Measurements from ENCODE around the gene C22orf39. TPM values are rescaled to one million over a fixed set of nuclear protein-coding genes. Genes with fewer than 3 reads are reported as not detected.

Gene C22orf39
- total RNA-seq, 1 experiment from 2014 or later = 19.3 TPM

DNA sequence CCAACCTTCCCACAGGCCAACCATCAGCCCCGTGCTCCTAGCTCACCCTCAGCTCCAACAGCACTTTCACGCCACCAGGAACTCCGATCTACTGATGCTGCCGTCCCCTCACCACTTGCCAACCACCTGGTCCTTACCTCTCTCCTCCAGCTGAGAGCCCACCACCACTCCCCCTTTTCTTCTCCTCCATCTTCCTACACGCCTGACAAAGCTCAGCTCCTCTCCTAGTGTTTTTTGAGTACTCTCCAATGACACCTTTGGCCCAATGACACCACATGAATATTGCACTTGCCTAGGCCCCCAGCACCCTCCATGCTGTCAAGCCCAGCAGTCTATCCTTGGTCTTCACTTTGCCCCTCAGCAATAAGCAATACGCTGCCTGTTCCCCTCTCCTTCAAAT, 46.6 kb downstream of the C22orf39 start:
- Histone ChIP-seq H2BK120ac (ENCODE audit: low read depth, low read length, poor library complexity, severe bottlenecking) (no peak overlapping the region), H3K79me2 (ENCODE audit: insufficient read depth, low read length) (no peaks in the 10 kb centered on the region), H3K4me2 (ENCODE audit: insufficient read depth, insufficient read length, low read length) (no peak overlapping the region), H3T11ph (ENCODE audit: low read length) (no peak overlapping the region), H2AFZ (ENCODE audit: low read length) (no peak overlapping the region), H4K8ac (replicated peaks; ENCODE audit: insufficient read length, low read depth, low read length) (no peak overlapping the region), H3K18ac (ENCODE audit: insufficient read length, low read depth, low read length) (no peak overlapping the region), H3K23ac (ENCODE audit: insufficient read length, low read depth, low read length) (no peak overlapping the region), H3K56ac (ENCODE audit: insufficient read length, low read depth, low read length) (no peak overlapping the region), H4K5ac (ENCODE audit: insufficient read length, low read depth, low read length) (no peak overlapping the region), H3K4me1 (ENCODE audit: insufficient read depth, low read length) (no peaks in the 10 kb centered on the region), H3K79me1 (ENCODE audit: insufficient read depth, low read depth, low read length, poor library complexity, severe bottlenecking) (no peaks in the 10 kb centered on the region), H3K14ac (ENCODE audit: insufficient read depth, low read length) (no peak overlapping the region), H2AK5ac (ENCODE audit: insufficient read length, low read length) (no peak overlapping the region), H3K23me2 (ENCODE audit: insufficient read length, low read depth, low read length, poor library complexity, severe bottlenecking) (no peaks in the 10 kb centered on the region), H2BK20ac (ENCODE audit: low read depth, low read length, poor library complexity, severe bottlenecking) (no peak overlapping the region), H2BK12ac (ENCODE audit: insufficient read length, low read depth, low read length) (no peak overlapping the region), H2BK5ac (ENCODE audit: insufficient read length, low read length) (no peak overlapping the region), H3K9ac (ENCODE audit: extremely low read depth, insufficient read length, low read length) (no peak overlapping the region), H4K91ac (ENCODE audit: insufficient read length, low read depth, low read length) (no peak overlapping the region), H3K4ac (ENCODE audit: low read depth, low read length) (no peak overlapping the region), H3K9me3 (ENCODE audit: control insufficient read depth, low read depth, low read length) (no peaks in the 10 kb centered on the region), H3K27me3 (ENCODE audit: insufficient read depth, low read length) (no peaks in the 10 kb centered on the region), H2BK15ac (ENCODE audit: low read depth, low read length) (no peak overlapping the region), H4K20me1 (ENCODE audit: control insufficient read depth, insufficient read depth, insufficient read length) (no peaks in the 10 kb centered on the region), H3K27ac (ENCODE audit: insufficient read length, low read depth, low read length) (no peak overlapping the region)
- no peaks in the 10 kb centered on the region for H3K9me3 Mint-ChIP-seq
- peak overlapping the region in 2 of 3 experiments; percentile 2 to 15; a peak in 3 of 7 replicates for H3K27ac Mint-ChIP-seq
- H3K27me3 Mint-ChIP-seq (ENCODE audit: low read depth) = no peaks in the 10 kb centered on the region; the same call in 1 of the 2 replicates
- H3K36me3 Mint-ChIP-seq (ENCODE audit: insufficient read depth in 1 of 3, low read depth in 3 of 3) = peaks cover 11 to 69% (median 36%) of the 10 kb centered on the region in 3 experiments; a peak in 6 of 7 replicates
- TF ChIP-seq, protein P1, sequence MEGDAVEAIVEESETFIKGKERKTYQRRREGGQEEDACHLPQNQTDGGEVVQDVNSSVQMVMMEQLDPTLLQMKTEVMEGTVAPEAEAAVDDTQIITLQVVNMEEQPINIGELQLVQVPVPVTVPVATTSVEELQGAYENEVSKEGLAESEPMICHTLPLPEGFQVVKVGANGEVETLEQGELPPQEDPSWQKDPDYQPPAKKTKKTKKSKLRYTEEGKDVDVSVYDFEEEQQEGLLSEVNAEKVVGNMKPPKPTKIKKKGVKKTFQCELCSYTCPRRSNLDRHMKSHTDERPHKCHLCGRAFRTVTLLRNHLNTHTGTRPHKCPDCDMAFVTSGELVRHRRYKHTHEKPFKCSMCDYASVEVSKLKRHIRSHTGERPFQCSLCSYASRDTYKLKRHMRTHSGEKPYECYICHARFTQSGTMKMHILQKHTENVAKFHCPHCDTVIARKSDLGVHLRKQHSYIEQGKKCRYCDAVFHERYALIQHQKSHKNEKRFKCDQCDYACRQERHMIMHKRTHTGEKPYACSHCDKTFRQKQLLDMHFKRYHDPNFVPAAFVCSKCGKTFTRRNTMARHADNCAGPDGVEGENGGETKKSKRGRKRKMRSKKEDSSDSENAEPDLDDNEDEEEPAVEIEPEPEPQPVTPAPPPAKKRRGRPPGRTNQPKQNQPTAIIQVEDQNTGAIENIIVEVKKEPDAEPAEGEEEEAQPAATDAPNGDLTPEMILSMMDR (conservative IDR thresholded peaks at IDR 0.05) = no peak
- H3K4me1 Mint-ChIP-seq = no peaks in the 10 kb centered on the region
- no CpG with 5 or more reads among the region's 6 CpGs for WGBS (ENCODE audit: extremely low coverage, insufficient read length, low lambda C conversion rate)
- no peak overlapping the region for H3K4me3 Mint-ChIP-seq
- DNase-seq = no peak

Measured in H9 (cell line).